Panc1 (cell line): ENCODE measurements around the gene SETD3. TPM values are rescaled to one million over a fixed set of nuclear protein-coding genes. Genes with fewer than 3 reads are reported as not detected.
"Not testable (repeated sequence)": the region's sequence is repeated elsewhere in the genome, so short reads cannot be mapped to it uniquely, and the experiment has no call there.

ENCODE experiments used
- ATAC-seq: fragments of 200-7000 bp; cut with Tn5 transposase; 2 replicates; pipeline ENCODE4 v1.9.1; 2020; ENCODE audit warnings: mild to moderate bottlenecking, moderate library complexity
- BruUV-seq: library from RNA; stranded (reverse); fragments of 400-500 nt; replicated peaks from 2 replicates; lab custom pipeline; 2021; lab: Mats Ljungman, UMichigan
- CTCF ChIA-PET: fragments of 300-600 bp; sonication (Branson Sonifier 250); formaldehyde crosslinking; loops from one replicate; lab custom pipeline; 2022; ENCODE audit warnings: antibody characterized with exemption; lab: Charles Lee
- POLR2A ChIA-PET: fragments of 300-600 bp; sonication (Branson Sonifier 250); formaldehyde crosslinking; loops from one replicate; lab custom pipeline; 2022; ENCODE audit warnings: antibody characterized with exemption; lab: Charles Lee
- DNase-seq: peaks from one replicate; pipeline ENCODE4 v3.0.0-alpha.2; 2010; ENCODE audit warnings: low read depth, low spot score
- H3K27ac ChIP-seq: 2 replicates; pipeline ENCODE4 v1.5.1; 2011; ENCODE audit warnings: mild to moderate bottlenecking, low read length, inconsistent platforms
- H3K27me3 ChIP-seq: fragments of 200-500 bp; sonication (Bioruptor generic); 2 replicates; pipeline ENCODE4 v1.6.0; 2014; ENCODE audit warnings: low read length, inconsistent platforms; ENCODE audit not compliant: control insufficient read depth, insufficient read depth
- H3K36me3 ChIP-seq: fragments of 200-500 bp; sonication (Bioruptor generic); 2 replicates; pipeline ENCODE4 v1.5.1; 2014; ENCODE audit warnings: inconsistent platforms, mild to moderate bottlenecking, low read length, moderate library complexity; ENCODE audit not compliant: control insufficient read depth, insufficient read depth
- H3K4me1 ChIP-seq: 2 replicates; pipeline ENCODE4 v1.5.1; 2011; ENCODE audit warnings: inconsistent platforms, mild to moderate bottlenecking, low read length, moderate library complexity; ENCODE audit not compliant: control insufficient read depth, insufficient read depth
- H3K4me3 ChIP-seq, 2 experiments: 2 replicates each; pipeline ENCODE4 v1.5.1; 2011 to 2012; ENCODE audit warnings: low read depth in 2 of 2, low read length in 2 of 2, mild to moderate bottlenecking in 2 of 2, inconsistent platforms in 1 of 2, moderate library complexity in 1 of 2
- H3K9me3 ChIP-seq: fragments of 200-500 bp; sonication (Bioruptor generic); 2 replicates; pipeline ENCODE4 v1.5.1; 2014; ENCODE audit warnings: low read depth, mild to moderate bottlenecking, inconsistent platforms, low read length, moderate library complexity; ENCODE audit not compliant: control insufficient read depth, insufficient read depth
- POLR2AphosphoS5 ChIP-seq: IDR thresholded peaks from 2 replicates; pipeline ENCODE4 v1.6.1; 2012; ENCODE audit warnings: mild to moderate bottlenecking, low read depth, low read length, moderate library complexity
- REST ChIP-seq, 2 experiments: IDR thresholded peaks; 2 replicates each; pipeline ENCODE4 v1.6.1; 2011 to 2012; ENCODE audit warnings: low read depth in 2 of 2, control low read depth in 1 of 2, low read length in 1 of 2, mild to moderate bottlenecking in 1 of 2, moderate library complexity in 1 of 2; ENCODE audit not compliant: insufficient read depth in 1 of 2
- SIN3A ChIP-seq: IDR thresholded peaks from 2 replicates; pipeline ENCODE4 v1.6.1; 2012; ENCODE audit warnings: low read depth, mild to moderate bottlenecking, low read length, moderate library complexity, borderline replicate concordance; ENCODE audit not compliant: insufficient read depth
- TCF7L2 ChIP-seq: IDR thresholded peaks from 2 replicates; pipeline ENCODE4 v1.6.1; 2011; ENCODE audit warnings: mild to moderate bottlenecking, low read depth, low read length, inconsistent platforms
- in situ Hi-C: cut with HindIII; loops from 2 replicates; pipeline ENCODE4 v1.10.0; 2016; ENCODE audit warnings: low sequenced_read_pairs, low pct_unique_long_range_greater_than_20kb
- intact Hi-C: fragments of 100-400 bp; cut with micrococcal nuclease; formaldehyde crosslinking; loops from one replicate; pipeline ENCODE4 v1.10.0; 2022; ENCODE audit not compliant: unreplicated experiment
- total RNA-seq: library from RNA; stranded (reverse); gene quantifications from one replicate; pipeline ENCODE4 v1.2.1, GENCODE V29; 2021; ENCODE audit not compliant: unreplicated experiment
- TF ChIP-seq, protein P1 (sequence below): fragments of 450-650 bp; IDR thresholded peaks from 2 replicates; pipeline ENCODE4 v1.5.1; 2017; ENCODE audit warnings: mild to moderate bottlenecking

SETD3 gene
- total RNA-seq, 1 experiment from 2014 or later = 51.1 TPM

GRCh38 chr14:99349721-99350495 is 130.8 kb downstream of the SETD3 start:
- intact Hi-C loops = no loop called here
- in situ Hi-C loops = no loop called here
- no TSS peak for BruUV-seq
- no peaks in the 10 kb centered on the region for H3K9me3 ChIP-seq
- no peak for ATAC-seq
- no peaks in the 10 kb centered on the region for H3K4me1 ChIP-seq
- no peak overlapping the region for H3K4me3 ChIP-seq
- DNase-seq = no peak
- POLR2A ChIA-PET = no interaction called here
- H3K27me3 ChIP-seq = no peaks in the 10 kb centered on the region
- no peaks in the 10 kb centered on the region for H3K36me3 ChIP-seq
- CTCF ChIA-PET = no interaction called here
- H3K27ac ChIP-seq = no peak overlapping the region
- TF ChIP-seq TCF7L2 (no peak), SIN3A (no peak), POLR2AphosphoS5 (no peak), REST (IDR thresholded peaks at IDR 0.05; ENCODE audit: insufficient read depth in 1 of 2, low read depth in 2 of 2, low read length in 1 of 2) (no peak)
- TF ChIP-seq, protein P1, sequence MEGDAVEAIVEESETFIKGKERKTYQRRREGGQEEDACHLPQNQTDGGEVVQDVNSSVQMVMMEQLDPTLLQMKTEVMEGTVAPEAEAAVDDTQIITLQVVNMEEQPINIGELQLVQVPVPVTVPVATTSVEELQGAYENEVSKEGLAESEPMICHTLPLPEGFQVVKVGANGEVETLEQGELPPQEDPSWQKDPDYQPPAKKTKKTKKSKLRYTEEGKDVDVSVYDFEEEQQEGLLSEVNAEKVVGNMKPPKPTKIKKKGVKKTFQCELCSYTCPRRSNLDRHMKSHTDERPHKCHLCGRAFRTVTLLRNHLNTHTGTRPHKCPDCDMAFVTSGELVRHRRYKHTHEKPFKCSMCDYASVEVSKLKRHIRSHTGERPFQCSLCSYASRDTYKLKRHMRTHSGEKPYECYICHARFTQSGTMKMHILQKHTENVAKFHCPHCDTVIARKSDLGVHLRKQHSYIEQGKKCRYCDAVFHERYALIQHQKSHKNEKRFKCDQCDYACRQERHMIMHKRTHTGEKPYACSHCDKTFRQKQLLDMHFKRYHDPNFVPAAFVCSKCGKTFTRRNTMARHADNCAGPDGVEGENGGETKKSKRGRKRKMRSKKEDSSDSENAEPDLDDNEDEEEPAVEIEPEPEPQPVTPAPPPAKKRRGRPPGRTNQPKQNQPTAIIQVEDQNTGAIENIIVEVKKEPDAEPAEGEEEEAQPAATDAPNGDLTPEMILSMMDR = no peak

DNA sequence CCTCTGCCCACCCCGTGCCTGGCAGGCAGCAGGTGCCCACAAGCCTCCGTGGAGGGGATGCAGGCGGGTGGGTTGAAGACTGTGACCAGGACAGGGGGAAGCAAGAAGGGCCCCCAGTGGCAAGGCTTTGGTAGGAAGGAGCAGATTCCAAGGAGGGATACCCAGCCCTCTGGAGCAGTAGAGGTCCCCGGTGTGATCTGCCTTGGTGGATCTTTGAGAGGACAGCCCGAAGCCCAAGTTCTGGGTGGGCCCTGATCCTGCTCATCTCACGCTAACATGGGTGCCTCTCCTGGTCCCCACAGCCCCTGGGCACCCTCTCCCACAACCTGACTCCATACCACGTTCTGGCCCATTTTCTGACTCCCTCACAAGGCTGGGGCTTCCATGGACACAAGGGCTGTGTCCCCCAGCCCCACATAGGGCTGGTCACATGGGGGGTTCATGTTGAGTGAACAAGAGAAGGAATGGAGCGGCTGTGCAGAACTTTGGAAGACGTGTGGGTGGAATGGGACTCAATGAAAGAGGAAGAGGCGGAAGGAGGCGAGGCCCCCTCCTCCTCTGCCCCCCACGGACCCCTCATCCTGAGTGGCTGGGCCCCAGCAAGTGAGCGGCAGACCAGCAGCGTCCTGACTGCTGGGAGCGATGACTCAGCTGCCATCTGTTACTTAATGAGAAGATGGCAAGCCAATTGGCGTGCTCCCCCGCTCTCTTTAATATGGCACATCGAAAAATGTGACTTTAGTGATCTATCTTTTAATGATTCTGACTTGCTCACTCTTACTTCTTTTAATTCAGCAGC is 131.6 kb downstream of the SETD3 start:
- in situ Hi-C loops (no loop called here), intact Hi-C loops (no loop called here)
- H3K4me1 ChIP-seq = no peaks in the 10 kb centered on the region
- DNase-seq (no peak), ATAC-seq (no peak)
- POLR2A ChIA-PET = no interaction called here
- H3K27ac ChIP-seq = no peak overlapping the region
- no peak overlapping the region for H3K4me3 ChIP-seq
- no peaks in the 10 kb centered on the region for H3K27me3 ChIP-seq
- no peaks in the 10 kb centered on the region for H3K9me3 ChIP-seq
- TF ChIP-seq TCF7L2 (no peak), POLR2AphosphoS5 (no peak), REST (IDR thresholded peaks at IDR 0.05; ENCODE audit: insufficient read depth in 1 of 2, low read depth in 2 of 2, low read length in 1 of 2) (no peak), SIN3A (no peak)
- TF ChIP-seq, protein P1 = no peak
- H3K36me3 ChIP-seq = no peaks in the 10 kb centered on the region
- BruUV-seq = no TSS peak
- CTCF ChIA-PET = no interaction called here

DNA sequence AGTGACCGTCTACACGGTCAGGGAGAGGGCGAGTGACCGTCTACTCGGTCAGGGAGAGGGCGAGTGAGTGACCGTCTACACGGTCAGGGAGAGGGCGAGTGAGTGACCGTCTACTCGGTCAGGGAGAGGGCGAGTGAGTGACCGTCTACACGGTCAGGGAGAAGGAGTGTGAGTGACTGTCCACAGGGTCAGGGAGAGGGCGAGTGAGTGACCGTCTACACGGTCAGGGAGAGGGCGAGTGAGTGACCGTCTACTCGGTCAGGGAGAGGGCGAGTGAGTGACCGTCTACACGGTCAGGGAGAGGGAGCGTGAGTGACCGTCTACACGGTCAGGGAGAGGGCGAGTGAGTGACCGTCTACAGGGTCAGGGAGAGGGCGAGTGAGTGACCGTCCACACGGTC is 132.4 kb downstream of the SETD3 start:
- H3K27ac ChIP-seq, intact Hi-C loops, H3K4me3 ChIP-seq, H3K36me3 ChIP-seq, ATAC-seq, BruUV-seq, POLR2A ChIA-PET, CTCF ChIA-PET, H3K27me3 ChIP-seq, in situ Hi-C loops, DNase-seq, H3K9me3 ChIP-seq, H3K4me1 ChIP-seq: not testable (repeated sequence)
